GM12801 (cell line): Measurements from ENCODE around the gene DEFB123.

Experiments used
- TF ChIP-seq, protein P1 (sequence below): IDR thresholded peaks from one replicate; pipeline ENCODE4 v1.5.1; 2011; ENCODE audit warnings: control low read depth; ENCODE audit not compliant: insufficient read length; ENCODE audit errors: extremely low read depth

Gene DEFB123

DNA sequence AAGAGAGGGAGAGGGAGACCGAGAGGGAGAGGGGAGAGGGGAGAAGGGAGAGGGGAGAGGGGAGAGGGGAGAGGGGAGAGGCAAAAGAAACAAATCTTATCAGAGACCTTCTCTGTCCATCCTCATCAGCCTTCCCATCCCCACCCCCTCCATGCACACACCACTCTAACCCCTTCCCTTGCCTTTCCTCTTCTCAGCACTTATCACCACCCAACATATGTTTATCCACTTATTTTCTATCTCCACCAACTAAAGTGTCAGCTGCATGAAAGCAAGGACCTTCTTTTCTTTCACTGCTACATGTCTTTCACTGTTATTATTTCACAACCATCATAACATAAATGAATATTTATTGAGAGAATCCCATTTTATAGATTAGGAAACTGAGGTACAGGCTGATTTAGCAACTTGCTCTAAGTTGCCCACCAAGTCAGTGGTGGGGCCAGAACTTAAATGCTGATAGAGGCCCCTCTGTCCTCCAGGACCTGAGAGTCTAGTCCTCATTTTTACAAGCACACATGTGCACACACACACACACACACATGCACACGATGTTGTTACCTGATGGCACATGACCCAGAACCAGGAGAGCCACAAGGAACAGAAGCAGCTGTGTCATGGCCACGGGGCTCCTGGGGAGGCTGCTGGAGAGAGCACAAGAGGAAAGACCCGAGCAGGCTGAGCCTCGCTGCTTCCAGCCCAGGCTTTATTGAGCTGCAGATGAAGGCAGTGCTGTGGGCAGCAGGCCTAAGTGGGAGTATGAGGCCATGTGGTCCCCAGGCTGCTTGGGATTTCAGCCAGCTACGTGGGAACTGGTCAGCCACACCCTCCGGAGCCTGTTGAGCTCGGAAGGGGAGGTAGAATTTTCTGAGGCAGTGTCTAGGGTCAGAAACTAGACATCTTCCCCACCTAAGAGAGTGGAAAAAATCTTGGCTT is 32.2 kb downstream of the DEFB123 start:
- TF ChIP-seq, protein P1, sequence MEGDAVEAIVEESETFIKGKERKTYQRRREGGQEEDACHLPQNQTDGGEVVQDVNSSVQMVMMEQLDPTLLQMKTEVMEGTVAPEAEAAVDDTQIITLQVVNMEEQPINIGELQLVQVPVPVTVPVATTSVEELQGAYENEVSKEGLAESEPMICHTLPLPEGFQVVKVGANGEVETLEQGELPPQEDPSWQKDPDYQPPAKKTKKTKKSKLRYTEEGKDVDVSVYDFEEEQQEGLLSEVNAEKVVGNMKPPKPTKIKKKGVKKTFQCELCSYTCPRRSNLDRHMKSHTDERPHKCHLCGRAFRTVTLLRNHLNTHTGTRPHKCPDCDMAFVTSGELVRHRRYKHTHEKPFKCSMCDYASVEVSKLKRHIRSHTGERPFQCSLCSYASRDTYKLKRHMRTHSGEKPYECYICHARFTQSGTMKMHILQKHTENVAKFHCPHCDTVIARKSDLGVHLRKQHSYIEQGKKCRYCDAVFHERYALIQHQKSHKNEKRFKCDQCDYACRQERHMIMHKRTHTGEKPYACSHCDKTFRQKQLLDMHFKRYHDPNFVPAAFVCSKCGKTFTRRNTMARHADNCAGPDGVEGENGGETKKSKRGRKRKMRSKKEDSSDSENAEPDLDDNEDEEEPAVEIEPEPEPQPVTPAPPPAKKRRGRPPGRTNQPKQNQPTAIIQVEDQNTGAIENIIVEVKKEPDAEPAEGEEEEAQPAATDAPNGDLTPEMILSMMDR, result no peak

DNA sequence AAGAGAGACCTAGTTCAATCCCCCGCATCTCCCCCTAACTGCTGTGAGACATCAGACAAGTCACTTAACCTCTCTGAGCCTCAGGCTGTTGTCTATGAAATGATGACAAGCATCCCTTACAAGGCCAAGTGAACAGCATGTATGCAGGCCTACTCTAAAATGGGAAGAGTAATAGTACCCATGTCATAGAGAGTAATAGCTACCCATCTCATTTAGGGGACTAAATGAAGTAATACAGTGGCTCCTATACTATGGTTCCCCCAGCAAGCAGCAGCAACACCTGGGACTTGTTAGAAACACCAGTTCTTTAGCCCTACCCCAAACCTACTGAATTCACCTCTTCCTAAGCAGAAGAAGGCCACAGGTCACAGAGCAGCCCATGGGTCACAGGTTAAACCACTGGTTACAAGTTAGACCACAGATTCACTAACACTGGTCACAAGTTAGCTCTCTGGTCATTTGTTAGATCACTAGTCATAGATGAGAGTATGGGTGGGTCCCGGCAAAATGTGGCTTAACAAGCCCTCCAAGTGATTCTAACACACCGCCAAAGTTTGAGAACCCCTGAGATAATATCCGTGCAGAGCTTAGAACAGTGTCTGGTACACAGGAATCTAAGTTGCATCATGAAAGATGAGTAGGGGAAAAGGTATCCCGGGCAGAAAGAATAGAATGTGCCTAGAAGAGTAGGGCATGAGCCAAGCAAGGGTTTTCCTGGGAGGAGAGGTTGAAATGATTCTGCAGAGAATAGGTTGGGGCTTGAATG is 33.1 kb downstream of the DEFB123 start:
- TF ChIP-seq, protein P1, result no peak

DNA sequence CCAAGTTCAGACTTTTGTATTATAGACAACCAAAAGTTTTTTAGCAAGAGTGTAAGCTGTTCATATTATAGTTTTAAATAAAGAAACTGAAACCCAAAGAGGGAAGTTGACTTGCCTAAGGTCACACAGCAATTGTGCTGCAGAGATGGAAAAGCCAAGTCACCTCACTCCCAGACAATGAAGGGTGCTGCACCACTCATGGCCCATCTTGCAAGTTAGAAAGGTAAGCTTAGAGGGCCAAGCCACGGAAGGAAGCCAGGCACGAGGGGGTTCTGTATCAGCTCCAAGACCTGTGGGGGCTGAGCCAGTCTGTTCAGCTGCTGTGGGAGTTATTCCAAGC is 33.6 kb downstream of the DEFB123 start:
- TF ChIP-seq, protein P1, result no peak

DNA sequence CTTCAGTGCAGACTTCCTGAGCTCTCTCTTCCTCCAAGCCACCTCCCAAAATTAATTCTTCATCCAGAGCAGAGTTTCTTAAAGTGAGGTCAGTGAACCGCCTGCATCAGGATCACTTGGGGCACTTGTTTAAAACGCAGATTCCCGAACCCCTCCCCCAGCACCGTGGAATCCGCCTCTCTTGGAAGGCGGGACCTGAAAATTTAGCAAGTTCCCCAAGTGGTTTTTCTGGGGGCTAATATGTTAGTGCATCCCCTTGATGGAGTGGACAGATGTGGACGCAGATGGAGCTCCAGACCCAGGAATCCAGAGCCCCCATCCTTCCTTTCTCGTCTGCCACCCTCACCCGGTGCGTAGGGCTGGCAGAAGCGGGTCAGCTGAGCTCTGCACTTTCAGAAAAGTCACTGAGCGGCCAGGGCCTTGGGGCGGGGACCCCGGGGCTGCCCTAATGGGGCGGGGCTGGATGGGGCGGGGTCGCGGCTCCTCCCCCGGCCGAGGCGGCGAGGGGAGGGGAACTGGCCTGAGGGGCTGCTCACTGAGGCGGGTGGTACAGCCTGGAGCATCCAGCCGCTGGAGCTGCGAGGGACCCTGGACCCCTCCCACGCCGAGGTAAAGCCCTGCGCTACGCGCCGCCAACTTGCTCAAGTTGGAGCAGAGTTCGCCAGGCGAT is 34.5 kb downstream of the DEFB123 start, which contains the start of the genes DEFB124 and REM1:
DEFB124 (minus strand) TSS at position 370 of the 670 bp plus-strand sequence. CDS start 2,114 bp downstream, outside the sequence.
REM1 (plus strand) TSS at position 531 of the 670 bp plus-strand sequence. CDS start 1,158 bp downstream, outside the sequence.
- TF ChIP-seq, protein P1, result no peak

DNA sequence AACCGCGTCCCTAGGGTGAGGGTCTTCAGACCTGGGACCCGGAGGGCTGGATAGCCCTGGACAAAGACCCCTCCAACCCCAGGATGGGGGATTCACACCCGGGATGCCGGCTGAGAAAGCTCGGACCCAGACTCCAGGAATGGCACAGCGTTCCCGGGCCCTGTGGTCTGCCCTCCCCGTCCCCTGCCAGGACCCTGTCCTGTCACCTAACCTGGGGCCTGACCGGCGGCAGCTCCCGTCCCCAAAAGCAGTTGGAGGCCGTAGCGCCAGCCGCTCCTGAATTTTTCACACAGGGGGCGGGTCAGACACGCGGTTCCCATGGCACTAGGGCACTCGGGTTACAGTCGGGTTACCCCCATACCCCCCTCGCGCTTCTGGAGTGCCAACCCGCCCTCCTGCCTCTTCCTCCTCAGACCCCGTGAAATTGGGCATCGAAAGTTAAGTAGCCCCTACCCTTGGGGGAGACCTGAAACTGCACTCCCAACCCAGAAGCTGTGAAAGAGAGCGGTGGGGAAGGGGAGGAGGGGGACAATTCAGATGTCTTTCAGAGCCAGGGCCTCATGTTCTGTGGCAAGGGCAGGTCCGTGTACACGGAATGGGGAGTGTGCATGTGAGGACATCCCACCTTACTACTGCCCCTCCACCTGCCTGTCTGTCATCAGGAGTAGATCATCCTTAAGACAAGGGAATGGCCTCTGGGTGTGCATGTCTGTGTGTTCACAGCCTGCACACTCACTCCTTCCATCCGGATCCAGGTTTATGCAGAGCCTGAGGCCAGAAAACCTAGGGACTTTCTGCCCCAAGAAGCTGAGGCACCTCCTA is 35.3 kb downstream of the DEFB123 start:
- TF ChIP-seq, protein P1, result no peak

DNA sequence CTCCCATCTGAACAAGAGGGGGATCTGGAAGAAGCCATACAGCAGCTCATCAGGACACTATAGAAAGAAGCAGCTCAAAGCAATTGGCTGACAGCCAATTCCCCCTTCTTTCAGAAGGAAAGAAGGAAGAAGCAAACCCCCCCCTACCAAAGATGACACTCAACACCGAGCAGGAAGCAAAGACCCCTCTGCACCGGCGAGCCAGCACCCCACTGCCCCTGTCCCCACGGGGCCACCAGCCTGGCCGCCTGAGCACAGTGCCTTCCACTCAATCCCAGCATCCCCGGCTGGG is 35.8 kb downstream of the DEFB123 start:
- TF ChIP-seq, protein P1, result no peak
